ENCODE measurements around the gene GALNT10. TPM values are rescaled to one million over a fixed set of nuclear protein-coding genes. Genes with fewer than 3 reads are reported as not detected.

Gene GALNT10
- total RNA-seq, 2 donors from 2014 or later: 11.5 to 19.5 TPM

GRCh38 chr5:154179846-154180710 lies 10.5 kb upstream of the GALNT10 start:
- Histone ChIP-seq H3K27me3 (no peaks in the 10 kb centered on the region), H3K4me3 (no peak overlapping the region), H3K36me3 (replicated peaks in 1 of 2; ENCODE audit: insufficient read depth in 1 of 2, low read depth in 2 of 2) (no peaks in the 10 kb centered on the region), H3K4me1 (no peaks in the 10 kb centered on the region), H3K9me3 (no peaks in the 10 kb centered on the region), H3K27ac (no peak overlapping the region)
- ATAC-seq (peak; percentile 80), DNase-seq (peak; percentile 30 to 61 (median 50))
- intact Hi-C loops (cut with DNase I): loop anchor here (5.0 to 10.0 kb wide), 2 partner anchors 113 to 215 kb away; no protein-coding TSS in a partner anchor
- TF ChIP-seq CTCF (IDR thresholded peaks at IDR 0.05): peak; percentile 36 to 85 (median 72)
- TF ChIP-seq POLR2A (IDR thresholded peaks at IDR 0.05): no peak
- 42 to 51% methylated on average over 13 of the region's 13 CpGs for WGBS, 2 donors

- Histone ChIP-seq H3K4me1 (no peaks in the 10 kb centered on the region), H3K27ac (no peak overlapping the region), H3K9me3 (no peaks in the 10 kb centered on the region), H3K4me3 (no peak overlapping the region), H3K27me3 (no peaks in the 10 kb centered on the region), H3K36me3 (replicated peaks in 1 of 2; ENCODE audit: insufficient read depth in 1 of 2, low read depth in 2 of 2) (no peaks in the 10 kb centered on the region)
- intact Hi-C loops (cut with DNase I): loop anchor here (10.0 kb wide), 1 partner anchor 214 kb away; no protein-coding TSS in a partner anchor
- no peak for TF ChIP-seq CTCF (IDR thresholded peaks at IDR 0.05)
- TF ChIP-seq POLR2A (IDR thresholded peaks at IDR 0.05): no peak
- no peak for DNase-seq
- WGBS, 2 donors: 93 to 100% methylated on average over 1 of the region's 1 CpG
- ATAC-seq: no peak
Observed at GRCh38 chr5:154181161-154181560, 9.4 kb upstream of the GALNT10 start.

GRCh38 chr5:154189256-154189818 lies 1.2 kb upstream of the GALNT10 start:
- peak in 1 of 4 donors; percentile 23 for DNase-seq

GRCh38 chr5:154189819-154190594 lies 526 bp upstream of the GALNT10 start:
- TF ChIP-seq CTCF (IDR thresholded peaks at IDR 0.05) (peak in 4 of 7 experiments; percentile 13 to 43 (median 30)), POLR2A (IDR thresholded peaks at IDR 0.05) (peak; percentile 25 to 62 (median 59))
- peaks cover 29% of the 10 kb centered on the region for H3K4me1 ChIP-seq
- intact Hi-C loops (cut with DNase I): loop anchor here (10.0 kb wide), 1 partner anchor 205 kb away; no protein-coding TSS in a partner anchor
- DNase-seq: peak; percentile 88 to 89 (median 89)
- H3K27me3 ChIP-seq: no peaks in the 10 kb centered on the region
- 0 to 1% methylated on average over 3 to 67 of the region's 67 CpGs for WGBS, 2 donors
- peak overlapping the region; percentile 67 to 78 (median 76) for H3K27ac ChIP-seq
- peak overlapping the region; percentile 79 to 84 for H3K4me3 ChIP-seq
- H3K9me3 ChIP-seq: no peaks in the 10 kb centered on the region
- no peaks in the 10 kb centered on the region for H3K36me3 ChIP-seq (replicated peaks in 1 of 2; ENCODE audit: insufficient read depth in 1 of 2, low read depth in 2 of 2)
- ATAC-seq: peak; percentile 96

More at GRCh38 chr5:154189256-154189818, 1.2 kb upstream of the GALNT10 start:
- peak; percentile 10 for ATAC-seq
- intact Hi-C loops (cut with DNase I): loop anchor here (10.0 kb wide), 1 partner anchor 205 kb away; no protein-coding TSS in a partner anchor
- TF ChIP-seq POLR2A (IDR thresholded peaks at IDR 0.05) (no peak), CTCF (IDR thresholded peaks at IDR 0.05) (no peak)
- no peaks in the 10 kb centered on the region for H3K27me3 ChIP-seq
- peak overlapping the region in 1 of 4 donors; percentile 67 for H3K27ac ChIP-seq
- H3K4me3 ChIP-seq: peak overlapping the region; percentile 79 to 84
- WGBS, 2 donors: 6 to 9% methylated on average over 25 of the region's 25 CpGs
- H3K9me3 ChIP-seq: no peaks in the 10 kb centered on the region
- peaks cover 29% of the 10 kb centered on the region for H3K4me1 ChIP-seq
- no peaks in the 10 kb centered on the region for H3K36me3 ChIP-seq (replicated peaks in 1 of 2; ENCODE audit: insufficient read depth in 1 of 2, low read depth in 2 of 2)

All from body of pancreas (tissue), 4 donors.